Panc1 (cell line): ENCODE results near the gene ZFP3. TPM values are rescaled to one million over a fixed set of nuclear protein-coding genes. Genes with fewer than 3 reads are reported as not detected.

Experiments used
- ATAC-seq: fragments of 200-7000 bp; cut with Tn5 transposase; 2 replicates; pipeline ENCODE4 v1.9.1; 2020; ENCODE audit warnings: mild to moderate bottlenecking, moderate library complexity
- BruUV-seq: library from RNA; stranded (reverse); fragments of 400-500 nt; replicated peaks from 2 replicates; lab custom pipeline; 2021; lab: Mats Ljungman, UMichigan
- CTCF ChIA-PET: fragments of 300-600 bp; sonication (Branson Sonifier 250); formaldehyde crosslinking; loops from one replicate; lab custom pipeline; 2022; ENCODE audit warnings: antibody characterized with exemption; lab: Charles Lee
- POLR2A ChIA-PET: fragments of 300-600 bp; sonication (Branson Sonifier 250); formaldehyde crosslinking; loops from one replicate; lab custom pipeline; 2022; ENCODE audit warnings: antibody characterized with exemption; lab: Charles Lee
- DNase-seq: peaks from one replicate; pipeline ENCODE4 v3.0.0-alpha.2; 2010; ENCODE audit warnings: low read depth, low spot score
- H3K27ac ChIP-seq: 2 replicates; pipeline ENCODE4 v1.5.1; 2011; ENCODE audit warnings: mild to moderate bottlenecking, low read length, inconsistent platforms
- H3K27me3 ChIP-seq: fragments of 200-500 bp; sonication (Bioruptor generic); 2 replicates; pipeline ENCODE4 v1.6.0; 2014; ENCODE audit warnings: low read length, inconsistent platforms; ENCODE audit not compliant: control insufficient read depth, insufficient read depth
- H3K36me3 ChIP-seq: fragments of 200-500 bp; sonication (Bioruptor generic); 2 replicates; pipeline ENCODE4 v1.5.1; 2014; ENCODE audit warnings: inconsistent platforms, mild to moderate bottlenecking, low read length, moderate library complexity; ENCODE audit not compliant: control insufficient read depth, insufficient read depth
- H3K4me1 ChIP-seq: 2 replicates; pipeline ENCODE4 v1.5.1; 2011; ENCODE audit warnings: inconsistent platforms, mild to moderate bottlenecking, low read length, moderate library complexity; ENCODE audit not compliant: control insufficient read depth, insufficient read depth
- H3K4me3 ChIP-seq, 2 experiments: 2 replicates each; pipeline ENCODE4 v1.5.1; 2011 to 2012; ENCODE audit warnings: low read depth in 2 of 2, low read length in 2 of 2, mild to moderate bottlenecking in 2 of 2, inconsistent platforms in 1 of 2, moderate library complexity in 1 of 2
- H3K9me3 ChIP-seq: fragments of 200-500 bp; sonication (Bioruptor generic); 2 replicates; pipeline ENCODE4 v1.5.1; 2014; ENCODE audit warnings: low read depth, mild to moderate bottlenecking, inconsistent platforms, low read length, moderate library complexity; ENCODE audit not compliant: control insufficient read depth, insufficient read depth
- CTCF ChIP-seq: fragments of 450-650 bp; IDR thresholded peaks from 2 replicates; pipeline ENCODE4 v1.5.1; 2017; ENCODE audit warnings: mild to moderate bottlenecking
- POLR2AphosphoS5 ChIP-seq: IDR thresholded peaks from 2 replicates; pipeline ENCODE4 v1.6.1; 2012; ENCODE audit warnings: mild to moderate bottlenecking, low read depth, low read length, moderate library complexity
- REST ChIP-seq, 2 experiments: IDR thresholded peaks; 2 replicates each; pipeline ENCODE4 v1.6.1; 2011 to 2012; ENCODE audit warnings: low read depth in 2 of 2, control low read depth in 1 of 2, low read length in 1 of 2, mild to moderate bottlenecking in 1 of 2, moderate library complexity in 1 of 2; ENCODE audit not compliant: insufficient read depth in 1 of 2
- SIN3A ChIP-seq: IDR thresholded peaks from 2 replicates; pipeline ENCODE4 v1.6.1; 2012; ENCODE audit warnings: low read depth, mild to moderate bottlenecking, low read length, moderate library complexity, borderline replicate concordance; ENCODE audit not compliant: insufficient read depth
- TCF7L2 ChIP-seq: IDR thresholded peaks from 2 replicates; pipeline ENCODE4 v1.6.1; 2011; ENCODE audit warnings: mild to moderate bottlenecking, low read depth, low read length, inconsistent platforms
- in situ Hi-C: cut with HindIII; loops from 2 replicates; pipeline ENCODE4 v1.10.0; 2016; ENCODE audit warnings: low sequenced_read_pairs, low pct_unique_long_range_greater_than_20kb
- intact Hi-C: fragments of 100-400 bp; cut with micrococcal nuclease; formaldehyde crosslinking; loops from one replicate; pipeline ENCODE4 v1.10.0; 2022; ENCODE audit not compliant: unreplicated experiment
- total RNA-seq: library from RNA; stranded (reverse); gene quantifications from one replicate; pipeline ENCODE4 v1.2.1, GENCODE V29; 2021; ENCODE audit not compliant: unreplicated experiment

Gene ZFP3
- total RNA-seq, 1 experiment from 2014 or later, result not detected

GRCh38 chr17:5033352-5034015 is 44.8 kb upstream of the ZFP3 start:
- no peaks in the 10 kb centered on the region for H3K4me1 ChIP-seq
- no TSS peak for BruUV-seq
- intact Hi-C loops (no loop called here), in situ Hi-C loops (no loop called here)
- ChIA-PET POLR2A (no interaction called here), CTCF (interaction anchor here (0.5 kb wide), 1 partner anchor 11 kb away, joined by 3 read pairs; no protein-coding TSS in a partner anchor)
- ATAC-seq (no peak), DNase-seq (no peak)
- H3K9me3 ChIP-seq, result no peaks in the 10 kb centered on the region
- no peak overlapping the region for H3K4me3 ChIP-seq
- no peak overlapping the region for H3K27ac ChIP-seq
- TF ChIP-seq REST (IDR thresholded peaks at IDR 0.05; ENCODE audit: insufficient read depth in 1 of 2, low read depth in 2 of 2, low read length in 1 of 2) (no peak), POLR2AphosphoS5 (no peak), CTCF (no peak), TCF7L2 (no peak), SIN3A (no peak)
- no peaks in the 10 kb centered on the region for H3K27me3 ChIP-seq
- H3K36me3 ChIP-seq, result no peaks in the 10 kb centered on the region

- CTCF ChIA-PET, result interaction anchor here (0.5 to 0.7 kb wide), 3 partner anchors 10 to 27 kb away, joined by 3 read pairs; no protein-coding TSS in a partner anchor
- BruUV-seq, result no TSS peak
- TF ChIP-seq REST (IDR thresholded peaks at IDR 0.05; ENCODE audit: insufficient read depth in 1 of 2, low read depth in 2 of 2, low read length in 1 of 2), result no peak
- no peak for TF ChIP-seq TCF7L2
- TF ChIP-seq CTCF, result no peak
- no peak for TF ChIP-seq POLR2AphosphoS5
- TF ChIP-seq SIN3A, result no peak
- no peaks in the 10 kb centered on the region for H3K9me3 ChIP-seq
- in situ Hi-C loops, result no loop called here
- DNase-seq (no peak), ATAC-seq (no peak)
- POLR2A ChIA-PET, result no interaction called here
- intact Hi-C loops, result no loop called here
- H3K27ac ChIP-seq, result no peak overlapping the region
- H3K36me3 ChIP-seq, result no peaks in the 10 kb centered on the region
- H3K27me3 ChIP-seq, result no peaks in the 10 kb centered on the region
- H3K4me1 ChIP-seq, result no peaks in the 10 kb centered on the region
- no peak overlapping the region for H3K4me3 ChIP-seq
Measured at GRCh38 chr17:5034063-5034462, 44.2 kb upstream of the ZFP3 start.
